HepG2 (cell line): ENCODE results near the gene ADAMTS13. TPM values are rescaled to one million over a fixed set of nuclear protein-coding genes. Genes with fewer than 3 reads are reported as not detected.

Source experiments
- CHCHD3 ChIP-seq: sonication (generic); formaldehyde crosslinking; IDR thresholded peaks from 2 replicates; pipeline ENCODE4 v1.8.0; 2022; ENCODE audit warnings: mild to moderate bottlenecking, missing genetic modification reagents, moderate library complexity
- REXO4 ChIP-seq: sonication (generic); formaldehyde crosslinking; IDR thresholded peaks from 2 replicates; pipeline ENCODE4 v1.8.0; 2022; ENCODE audit warnings: missing genetic modification reagents, mild to moderate bottlenecking, borderline replicate concordance
- SALL1 ChIP-seq: sonication (generic); formaldehyde crosslinking; IDR thresholded peaks from 2 replicates; pipeline ENCODE4 v1.8.0; 2022; ENCODE audit warnings: mild to moderate bottlenecking, missing genetic modification reagents
- SATB2 ChIP-seq: sonication (generic); formaldehyde crosslinking; IDR thresholded peaks from 2 replicates; pipeline ENCODE4 v1.5.0; 2020; ENCODE audit warnings: missing genetic modification reagents
- SYNCRIP ChIP-seq: fragments of 200-400 bp; formaldehyde crosslinking; IDR thresholded peaks from 2 replicates; pipeline ENCODE4 v1.6.1; 2018; ENCODE audit warnings: mild to moderate bottlenecking, low read depth, low read length; ENCODE audit not compliant: insufficient read depth
- TP53 ChIP-seq: sonication (generic); formaldehyde crosslinking; conservative IDR thresholded peaks from 2 replicates; pipeline ENCODE4 v1.4.0; 2020; ENCODE audit warnings: missing genetic modification reagents
- ZFX ChIP-seq: sonication (generic); formaldehyde crosslinking; IDR thresholded peaks from 2 replicates; pipeline ENCODE4 v1.4.0; 2020; ENCODE audit warnings: mild to moderate bottlenecking, low read depth, missing genetic modification reagents, moderate library complexity
- ZFY ChIP-seq: sonication (generic); formaldehyde crosslinking; IDR thresholded peaks from 2 replicates; pipeline ENCODE4 v1.4.0; 2020; ENCODE audit warnings: missing genetic modification reagents
- ZNF432 ChIP-seq: sonication (generic); formaldehyde crosslinking; IDR thresholded peaks from 2 replicates; pipeline ENCODE4 v1.5.0; 2020; ENCODE audit warnings: missing genetic modification reagents, mild to moderate bottlenecking, borderline replicate concordance
- ZNF567 ChIP-seq: sonication (generic); formaldehyde crosslinking; IDR thresholded peaks from 2 replicates; pipeline ENCODE4 v1.8.1; 2023; ENCODE audit warnings: mild to moderate bottlenecking, missing genetic modification reagents, borderline replicate concordance
- polyA plus RNA-seq, 8 experiments: library from polyadenylated mRNA; depleted of rRNA in 3 of 8; stranded (reverse) in 7 of 8; unstranded in 1 of 8; fragments of >200 nt; fragmentation: Illumina TruSeq in 4 of 8; extraction: Trizol in 4 of 8; gene quantifications; 2 replicates each; pipeline versions ENCODE4 v1.2.1 to v1.2.3, GENCODE V29; 2011 to 2016; ENCODE audit warnings: low read depth in 4 of 8, missing spikeins in 1 of 8, mixed read lengths in 1 of 8; ENCODE audit not compliant: insufficient read depth in 1 of 8
- total RNA-seq, 5 experiments: library from RNA; depleted of rRNA; stranded (reverse); fragments of >200 nt; fragmentation: Illumina TruSeq; extraction: Trizol; gene quantifications; 2 replicates each; pipeline ENCODE4 v1.2.3, GENCODE V29; 2016; ENCODE audit warnings: low read depth in 1 of 5
- TF ChIP-seq, protein P1 (sequence below): sonication (generic); formaldehyde crosslinking; IDR thresholded peaks from 2 replicates; pipeline ENCODE4 v1.5.1; 2020; ENCODE audit warnings: mild to moderate bottlenecking, missing genetic modification reagents, moderate library complexity
- TF ChIP-seq, protein P2 (sequence below): sonication (generic); formaldehyde crosslinking; IDR thresholded peaks from 2 replicates; pipeline ENCODE4 v1.4.0; 2020; ENCODE audit warnings: mild to moderate bottlenecking, missing genetic modification reagents, borderline replicate concordance

Gene ADAMTS13
- total and polyA plus RNA-seq, 2 of the 13 experiments (the other 11 are each of a cell fraction or from before 2014, with no cell fraction given) = 0.91 to 4.5 TPM

DNA sequence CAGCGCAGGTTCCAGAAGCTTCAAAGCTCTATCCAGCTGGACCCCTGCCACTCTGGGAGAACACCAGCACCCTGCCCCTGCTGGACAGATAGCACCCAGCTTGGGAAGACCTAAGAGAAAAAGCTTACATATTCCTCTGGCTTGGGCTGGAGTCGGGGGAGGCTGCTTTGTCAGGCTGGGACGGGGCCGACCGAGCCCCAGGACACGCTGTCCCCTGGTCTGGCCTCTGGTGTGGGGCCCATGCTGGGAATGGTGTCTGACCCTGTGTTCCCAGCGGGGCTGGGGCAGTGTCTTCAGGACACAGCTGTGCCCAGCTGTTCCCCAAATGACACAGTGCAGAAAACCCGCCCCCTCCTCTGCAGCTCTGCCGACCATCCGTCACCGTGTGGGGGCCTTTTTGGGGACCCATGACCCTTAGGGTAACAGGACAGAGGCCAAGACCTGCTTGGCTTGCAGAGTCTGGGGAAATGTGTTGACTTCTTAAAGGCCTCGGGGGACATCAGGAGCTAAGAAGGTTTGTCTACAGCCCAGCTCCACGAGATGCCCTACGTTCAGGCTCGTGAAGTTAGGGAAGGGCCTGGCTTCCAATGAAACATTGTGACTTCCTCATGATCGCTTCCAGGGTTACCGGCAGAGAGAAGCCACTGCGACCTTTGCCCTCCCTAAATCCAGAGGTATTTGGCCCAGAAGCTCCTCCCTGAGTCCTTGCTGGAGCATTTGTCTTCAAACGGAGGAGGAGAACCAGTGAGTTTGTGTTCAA is 77.1 kb downstream of the ADAMTS13 start (continued):
- TF ChIP-seq, protein P1, sequence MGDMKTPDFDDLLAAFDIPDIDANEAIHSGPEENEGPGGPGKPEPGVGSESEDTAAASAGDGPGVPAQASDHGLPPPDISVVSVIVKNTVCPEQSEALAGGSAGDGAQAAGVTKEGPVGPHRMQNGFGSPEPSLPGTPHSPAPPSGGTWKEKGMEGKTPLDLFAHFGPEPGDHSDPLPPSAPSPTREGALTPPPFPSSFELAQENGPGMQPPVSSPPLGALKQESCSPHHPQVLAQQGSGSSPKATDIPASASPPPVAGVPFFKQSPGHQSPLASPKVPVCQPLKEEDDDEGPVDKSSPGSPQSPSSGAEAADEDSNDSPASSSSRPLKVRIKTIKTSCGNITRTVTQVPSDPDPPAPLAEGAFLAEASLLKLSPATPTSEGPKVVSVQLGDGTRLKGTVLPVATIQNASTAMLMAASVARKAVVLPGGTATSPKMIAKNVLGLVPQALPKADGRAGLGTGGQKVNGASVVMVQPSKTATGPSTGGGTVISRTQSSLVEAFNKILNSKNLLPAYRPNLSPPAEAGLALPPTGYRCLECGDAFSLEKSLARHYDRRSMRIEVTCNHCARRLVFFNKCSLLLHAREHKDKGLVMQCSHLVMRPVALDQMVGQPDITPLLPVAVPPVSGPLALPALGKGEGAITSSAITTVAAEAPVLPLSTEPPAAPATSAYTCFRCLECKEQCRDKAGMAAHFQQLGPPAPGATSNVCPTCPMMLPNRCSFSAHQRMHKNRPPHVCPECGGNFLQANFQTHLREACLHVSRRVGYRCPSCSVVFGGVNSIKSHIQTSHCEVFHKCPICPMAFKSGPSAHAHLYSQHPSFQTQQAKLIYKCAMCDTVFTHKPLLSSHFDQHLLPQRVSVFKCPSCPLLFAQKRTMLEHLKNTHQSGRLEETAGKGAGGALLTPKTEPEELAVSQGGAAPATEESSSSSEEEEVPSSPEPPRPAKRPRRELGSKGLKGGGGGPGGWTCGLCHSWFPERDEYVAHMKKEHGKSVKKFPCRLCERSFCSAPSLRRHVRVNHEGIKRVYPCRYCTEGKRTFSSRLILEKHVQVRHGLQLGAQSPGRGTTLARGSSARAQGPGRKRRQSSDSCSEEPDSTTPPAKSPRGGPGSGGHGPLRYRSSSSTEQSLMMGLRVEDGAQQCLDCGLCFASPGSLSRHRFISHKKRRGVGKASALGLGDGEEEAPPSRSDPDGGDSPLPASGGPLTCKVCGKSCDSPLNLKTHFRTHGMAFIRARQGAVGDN (CRISPR knock-in tag) = peak; percentile 48
- TF ChIP-seq ZNF567 = no peak
- no peak for TF ChIP-seq ZNF432 (CRISPR knock-in tag)
- TF ChIP-seq ZFY (CRISPR knock-in tag) = peak; percentile 40; the same call in 1 of the 2 replicates
- 0 out of 2 replicates have a peak, but pooled peaks have one; percentile 20 for TF ChIP-seq ZFX
- no peak for TF ChIP-seq SATB2 (CRISPR knock-in tag)
- TF ChIP-seq SYNCRIP = no peak
- no peak for TF ChIP-seq CHCHD3 (CRISPR knock-in tag)
- no peak for TF ChIP-seq TP53
- TF ChIP-seq REXO4 (CRISPR knock-in tag) = no peak
- TF ChIP-seq SALL1 = no peak
- TF ChIP-seq, protein P2, sequence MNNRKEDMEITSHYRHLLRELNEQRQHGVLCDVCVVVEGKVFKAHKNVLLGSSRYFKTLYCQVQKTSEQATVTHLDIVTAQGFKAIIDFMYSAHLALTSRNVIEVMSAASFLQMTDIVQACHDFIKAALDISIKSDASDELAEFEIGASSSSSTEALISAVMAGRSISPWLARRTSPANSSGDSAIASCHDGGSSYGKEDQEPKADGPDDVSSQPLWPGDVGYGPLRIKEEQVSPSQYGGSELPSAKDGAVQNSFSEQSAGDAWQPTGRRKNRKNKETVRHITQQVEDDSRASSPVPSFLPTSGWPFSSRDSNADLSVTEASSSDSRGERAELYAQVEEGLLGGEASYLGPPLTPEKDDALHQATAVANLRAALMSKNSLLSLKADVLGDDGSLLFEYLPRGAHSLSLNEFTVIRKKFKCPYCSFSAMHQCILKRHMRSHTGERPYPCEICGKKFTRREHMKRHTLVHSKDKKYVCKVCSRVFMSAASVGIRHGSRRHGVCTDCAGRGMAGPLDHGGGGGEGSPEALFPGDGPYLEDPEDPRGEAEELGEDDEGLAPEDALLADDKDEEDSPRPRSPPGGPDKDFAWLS (CRISPR knock-in tag) = no peak
